HepG2 (cell line): ENCODE measurements around the gene EDEM3. TPM values are rescaled to one million over a fixed set of nuclear protein-coding genes. Genes with fewer than 3 reads are reported as not detected.

Source experiments
- BRD4 ChIP-seq: sonication (generic); formaldehyde crosslinking; IDR thresholded peaks from 2 replicates; pipeline ENCODE4 v1.4.0; 2020; ENCODE audit warnings: missing genetic modification reagents
- KAT8 ChIP-seq: IDR thresholded peaks from 2 replicates; pipeline ENCODE4 v1.6.1; 2016; ENCODE audit warnings: missing genetic modification reagents, missing compliant biosample characterization
- ZNF382 ChIP-seq: sonication (generic); formaldehyde crosslinking; IDR thresholded peaks from 2 replicates; pipeline ENCODE4 v1.5.0; 2020; ENCODE audit warnings: missing genetic modification reagents, mild to moderate bottlenecking, borderline replicate concordance
- ZNF883 ChIP-seq: sonication (generic); formaldehyde crosslinking; IDR thresholded peaks from 2 replicates; pipeline ENCODE4 v1.5.1; 2020; ENCODE audit warnings: mild to moderate bottlenecking, missing genetic modification reagents; ENCODE audit errors: not compliant biosample characterization
- polyA plus RNA-seq, 8 experiments: library from polyadenylated mRNA; depleted of rRNA in 3 of 8; stranded (reverse) in 7 of 8; unstranded in 1 of 8; fragments of >200 nt; fragmentation: Illumina TruSeq in 4 of 8; extraction: Trizol in 4 of 8; gene quantifications; 2 replicates each; pipeline versions ENCODE4 v1.2.1 to v1.2.3, GENCODE V29; 2011 to 2016; ENCODE audit warnings: low read depth in 4 of 8, missing spikeins in 1 of 8, mixed read lengths in 1 of 8; ENCODE audit not compliant: insufficient read depth in 1 of 8
- total RNA-seq, 5 experiments: library from RNA; depleted of rRNA; stranded (reverse); fragments of >200 nt; fragmentation: Illumina TruSeq; extraction: Trizol; gene quantifications; 2 replicates each; pipeline ENCODE4 v1.2.3, GENCODE V29; 2016; ENCODE audit warnings: low read depth in 1 of 5
- TF ChIP-seq, protein P1 (sequence below), 2 experiments: sonication (generic) in 1 of 2; formaldehyde crosslinking in 1 of 2; IDR thresholded peaks; 2 replicates each; pipeline versions ENCODE4 v1.6.1 to v1.9.0; 2014 to 2022; ENCODE audit warnings: antibody characterized with exemption in 1 of 2, borderline replicate concordance in 1 of 2, inconsistent platforms in 1 of 2, low read depth in 1 of 2, missing genetic modification reagents in 1 of 2
- TF ChIP-seq, protein P2 (sequence below): sonication (generic); formaldehyde crosslinking; IDR thresholded peaks from 2 replicates; pipeline ENCODE4 v1.5.1; 2020; ENCODE audit warnings: mild to moderate bottlenecking, moderate library complexity, missing genetic modification reagents
- TF ChIP-seq, protein P3 (sequence below): sonication (generic); formaldehyde crosslinking; IDR thresholded peaks from 2 replicates; pipeline ENCODE4 v1.4.0; 2020; ENCODE audit warnings: mild to moderate bottlenecking, low read depth, missing genetic modification reagents
- TF ChIP-seq, protein P4 (sequence below): sonication (generic); formaldehyde crosslinking; IDR thresholded peaks from 2 replicates; pipeline ENCODE4 v1.5.0; 2020; ENCODE audit warnings: mild to moderate bottlenecking, missing genetic modification reagents, moderate library complexity
- TF ChIP-seq, protein P5 (sequence below): sonication (generic); formaldehyde crosslinking; IDR thresholded peaks from 2 replicates; pipeline ENCODE4 v1.4.0; 2020; ENCODE audit warnings: low read depth, mild to moderate bottlenecking, missing genetic modification reagents
- TF ChIP-seq, protein P6 (sequence below): sonication (generic); formaldehyde crosslinking; IDR thresholded peaks from 2 replicates; pipeline ENCODE4 v1.8.0; 2022; ENCODE audit warnings: mild to moderate bottlenecking, missing genetic modification reagents, borderline replicate concordance

EDEM3 gene
- total and polyA plus RNA-seq, 2 of the 13 experiments (the other 11 are each of a cell fraction or from before 2014, with no cell fraction given): 13.1 to 18.2 TPM

DNA sequence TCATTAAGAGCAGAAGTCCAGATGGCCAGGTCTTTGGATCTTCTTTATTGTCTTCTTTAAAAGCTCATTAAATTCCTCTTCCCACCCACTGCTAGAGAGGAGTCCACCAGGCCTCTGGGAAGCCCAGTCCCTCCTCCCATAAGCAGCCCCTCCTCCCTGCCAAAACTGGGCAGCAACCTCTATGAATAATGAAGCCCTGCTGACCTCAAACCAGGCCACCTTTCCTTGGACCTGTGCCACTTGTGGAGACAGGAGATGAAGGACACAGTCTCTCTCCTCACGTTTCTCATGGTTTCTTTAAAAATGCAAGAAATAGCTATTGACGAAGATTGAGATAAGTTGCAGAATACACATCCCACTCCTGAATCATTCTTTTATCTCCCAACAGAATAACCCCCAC lies 112.8 kb downstream of the EDEM3 start (continued):
- TF ChIP-seq, protein P1, sequence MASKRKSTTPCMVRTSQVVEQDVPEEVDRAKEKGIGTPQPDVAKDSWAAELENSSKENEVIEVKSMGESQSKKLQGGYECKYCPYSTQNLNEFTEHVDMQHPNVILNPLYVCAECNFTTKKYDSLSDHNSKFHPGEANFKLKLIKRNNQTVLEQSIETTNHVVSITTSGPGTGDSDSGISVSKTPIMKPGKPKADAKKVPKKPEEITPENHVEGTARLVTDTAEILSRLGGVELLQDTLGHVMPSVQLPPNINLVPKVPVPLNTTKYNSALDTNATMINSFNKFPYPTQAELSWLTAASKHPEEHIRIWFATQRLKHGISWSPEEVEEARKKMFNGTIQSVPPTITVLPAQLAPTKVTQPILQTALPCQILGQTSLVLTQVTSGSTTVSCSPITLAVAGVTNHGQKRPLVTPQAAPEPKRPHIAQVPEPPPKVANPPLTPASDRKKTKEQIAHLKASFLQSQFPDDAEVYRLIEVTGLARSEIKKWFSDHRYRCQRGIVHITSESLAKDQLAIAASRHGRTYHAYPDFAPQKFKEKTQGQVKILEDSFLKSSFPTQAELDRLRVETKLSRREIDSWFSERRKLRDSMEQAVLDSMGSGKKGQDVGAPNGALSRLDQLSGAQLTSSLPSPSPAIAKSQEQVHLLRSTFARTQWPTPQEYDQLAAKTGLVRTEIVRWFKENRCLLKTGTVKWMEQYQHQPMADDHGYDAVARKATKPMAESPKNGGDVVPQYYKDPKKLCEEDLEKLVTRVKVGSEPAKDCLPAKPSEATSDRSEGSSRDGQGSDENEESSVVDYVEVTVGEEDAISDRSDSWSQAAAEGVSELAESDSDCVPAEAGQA (IDR thresholded peaks at IDR 0.05; ENCODE audit: low read depth): no peak
- TF ChIP-seq, protein P1 (CRISPR knock-in tag; IDR thresholded peaks at IDR 0.05; ENCODE audit: borderline replicate concordance): no peak
- TF ChIP-seq KAT8 (no peak), BRD4 (CRISPR knock-in tag) (no peak), ZNF883 (CRISPR knock-in tag) (no peak), ZNF382 (CRISPR knock-in tag) (no peak)
- TF ChIP-seq, protein P2, sequence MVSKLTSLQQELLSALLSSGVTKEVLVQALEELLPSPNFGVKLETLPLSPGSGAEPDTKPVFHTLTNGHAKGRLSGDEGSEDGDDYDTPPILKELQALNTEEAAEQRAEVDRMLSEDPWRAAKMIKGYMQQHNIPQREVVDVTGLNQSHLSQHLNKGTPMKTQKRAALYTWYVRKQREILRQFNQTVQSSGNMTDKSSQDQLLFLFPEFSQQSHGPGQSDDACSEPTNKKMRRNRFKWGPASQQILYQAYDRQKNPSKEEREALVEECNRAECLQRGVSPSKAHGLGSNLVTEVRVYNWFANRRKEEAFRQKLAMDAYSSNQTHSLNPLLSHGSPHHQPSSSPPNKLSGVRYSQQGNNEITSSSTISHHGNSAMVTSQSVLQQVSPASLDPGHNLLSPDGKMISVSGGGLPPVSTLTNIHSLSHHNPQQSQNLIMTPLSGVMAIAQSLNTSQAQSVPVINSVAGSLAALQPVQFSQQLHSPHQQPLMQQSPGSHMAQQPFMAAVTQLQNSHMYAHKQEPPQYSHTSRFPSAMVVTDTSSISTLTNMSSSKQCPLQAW (CRISPR knock-in tag): no peak
- TF ChIP-seq, protein P3, sequence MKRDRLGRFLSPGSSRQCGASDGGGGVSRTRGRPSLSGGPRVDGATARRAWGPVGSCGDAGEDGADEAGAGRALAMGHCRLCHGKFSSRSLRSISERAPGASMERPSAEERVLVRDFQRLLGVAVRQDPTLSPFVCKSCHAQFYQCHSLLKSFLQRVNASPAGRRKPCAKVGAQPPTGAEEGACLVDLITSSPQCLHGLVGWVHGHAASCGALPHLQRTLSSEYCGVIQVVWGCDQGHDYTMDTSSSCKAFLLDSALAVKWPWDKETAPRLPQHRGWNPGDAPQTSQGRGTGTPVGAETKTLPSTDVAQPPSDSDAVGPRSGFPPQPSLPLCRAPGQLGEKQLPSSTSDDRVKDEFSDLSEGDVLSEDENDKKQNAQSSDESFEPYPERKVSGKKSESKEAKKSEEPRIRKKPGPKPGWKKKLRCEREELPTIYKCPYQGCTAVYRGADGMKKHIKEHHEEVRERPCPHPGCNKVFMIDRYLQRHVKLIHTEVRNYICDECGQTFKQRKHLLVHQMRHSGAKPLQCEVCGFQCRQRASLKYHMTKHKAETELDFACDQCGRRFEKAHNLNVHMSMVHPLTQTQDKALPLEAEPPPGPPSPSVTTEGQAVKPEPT (CRISPR knock-in tag): no peak
- TF ChIP-seq, protein P4, sequence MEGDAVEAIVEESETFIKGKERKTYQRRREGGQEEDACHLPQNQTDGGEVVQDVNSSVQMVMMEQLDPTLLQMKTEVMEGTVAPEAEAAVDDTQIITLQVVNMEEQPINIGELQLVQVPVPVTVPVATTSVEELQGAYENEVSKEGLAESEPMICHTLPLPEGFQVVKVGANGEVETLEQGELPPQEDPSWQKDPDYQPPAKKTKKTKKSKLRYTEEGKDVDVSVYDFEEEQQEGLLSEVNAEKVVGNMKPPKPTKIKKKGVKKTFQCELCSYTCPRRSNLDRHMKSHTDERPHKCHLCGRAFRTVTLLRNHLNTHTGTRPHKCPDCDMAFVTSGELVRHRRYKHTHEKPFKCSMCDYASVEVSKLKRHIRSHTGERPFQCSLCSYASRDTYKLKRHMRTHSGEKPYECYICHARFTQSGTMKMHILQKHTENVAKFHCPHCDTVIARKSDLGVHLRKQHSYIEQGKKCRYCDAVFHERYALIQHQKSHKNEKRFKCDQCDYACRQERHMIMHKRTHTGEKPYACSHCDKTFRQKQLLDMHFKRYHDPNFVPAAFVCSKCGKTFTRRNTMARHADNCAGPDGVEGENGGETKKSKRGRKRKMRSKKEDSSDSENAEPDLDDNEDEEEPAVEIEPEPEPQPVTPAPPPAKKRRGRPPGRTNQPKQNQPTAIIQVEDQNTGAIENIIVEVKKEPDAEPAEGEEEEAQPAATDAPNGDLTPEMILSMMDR (CRISPR knock-in tag): no peak
- TF ChIP-seq, protein P5, sequence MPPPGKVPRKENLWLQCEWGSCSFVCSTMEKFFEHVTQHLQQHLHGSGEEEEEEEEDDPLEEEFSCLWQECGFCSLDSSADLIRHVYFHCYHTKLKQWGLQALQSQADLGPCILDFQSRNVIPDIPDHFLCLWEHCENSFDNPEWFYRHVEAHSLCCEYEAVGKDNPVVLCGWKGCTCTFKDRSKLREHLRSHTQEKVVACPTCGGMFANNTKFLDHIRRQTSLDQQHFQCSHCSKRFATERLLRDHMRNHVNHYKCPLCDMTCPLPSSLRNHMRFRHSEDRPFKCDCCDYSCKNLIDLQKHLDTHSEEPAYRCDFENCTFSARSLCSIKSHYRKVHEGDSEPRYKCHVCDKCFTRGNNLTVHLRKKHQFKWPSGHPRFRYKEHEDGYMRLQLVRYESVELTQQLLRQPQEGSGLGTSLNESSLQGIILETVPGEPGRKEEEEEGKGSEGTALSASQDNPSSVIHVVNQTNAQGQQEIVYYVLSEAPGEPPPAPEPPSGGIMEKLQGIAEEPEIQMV (CRISPR knock-in tag): no peak
- TF ChIP-seq, protein P6, sequence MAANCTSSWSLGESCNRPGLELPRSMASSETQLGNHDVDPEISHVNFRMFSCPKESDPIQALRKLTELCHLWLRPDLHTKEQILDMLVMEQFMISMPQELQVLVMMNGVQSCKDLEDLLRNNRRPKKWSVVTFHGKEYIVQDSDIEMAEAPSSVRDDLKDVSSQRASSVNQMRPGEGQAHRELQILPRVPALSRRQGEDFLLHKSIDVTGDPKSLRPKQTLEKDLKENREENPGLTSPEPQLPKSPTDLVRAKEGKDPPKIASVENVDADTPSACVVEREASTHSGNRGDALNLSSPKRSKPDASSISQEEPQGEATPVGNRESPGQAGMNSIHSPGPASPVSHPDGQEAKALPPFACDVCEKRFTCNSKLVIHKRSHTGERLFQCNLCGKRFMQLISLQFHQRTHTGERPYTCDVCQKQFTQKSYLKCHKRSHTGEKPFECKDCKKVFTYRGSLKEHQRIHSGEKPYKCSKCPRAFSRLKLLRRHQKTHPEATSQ: no peak
